Left lung (tissue), 10 donors: ENCODE results near the gene KRTAP12-1. TPM values are rescaled to one million over a fixed set of nuclear protein-coding genes. Genes with fewer than 3 reads are reported as not detected.
"Not testable (repeated sequence)": the region's sequence is repeated elsewhere in the genome, so short reads cannot be mapped to it uniquely, and the experiment has no call there.

ENCODE experiments used
- ATAC-seq: fragments of 200-7000 bp; cut with Tn5 transposase; one replicate; pipeline ENCODE4 v1.9.1; 2020; ENCODE audit warnings: moderate library complexity
- DNase-seq, 4 donors: peaks; one replicate each; pipeline ENCODE4 v3.0.0-alpha.2; 2013 to 2020
- H3K27ac ChIP-seq, 2 donors: fragments of 200-600 bp; sonication (generic) in 1 of 2; one replicate each; pipeline versions ENCODE4 v1.5.0 to v1.8.0; 2020 to 2021
- H3K27me3 ChIP-seq, 2 donors: fragments of 200-600 bp; sonication (generic) in 1 of 2; one replicate each; pipeline versions ENCODE4 v1.5.0 to v1.8.0; 2020 to 2021
- H3K36me3 ChIP-seq, 2 donors: fragments of 200-600 bp; sonication (generic) in 1 of 2; one replicate each; pipeline versions ENCODE4 v1.5.0 to v1.8.0; 2020 to 2021
- H3K4me1 ChIP-seq, 2 donors: fragments of 200-600 bp; one replicate each; pipeline ENCODE4 v1.8.0; 2021
- H3K4me3 ChIP-seq, 2 donors: fragments of 200-600 bp; sonication (generic) in 1 of 2; one replicate each; pipeline versions ENCODE4 v1.5.0 to v1.8.0; 2020 to 2021; ENCODE audit warnings: mild to moderate bottlenecking in 1 of 2
- H3K9me3 ChIP-seq, 2 donors: fragments of 200-600 bp; sonication (generic) in 1 of 2; one replicate each; pipeline versions ENCODE4 v1.5.0 to v1.8.0; 2020 to 2021
- intact Hi-C, 2 donors: fragments of 100-400 bp; cut with DNase I; formaldehyde crosslinking; loops; one replicate each; pipeline versions ENCODE4 v1.11.2 to v1.14.2; 2022
- polyA plus RNA-seq, 6 donors: library from polyadenylated mRNA; unstranded; fragments of 120-200 nt; gene quantifications; one replicate each; pipeline ENCODE4 v1.2.1, GENCODE V29; 2013; ENCODE audit not compliant: insufficient read length in 6 of 6
- total RNA-seq, 2 donors: library from RNA; stranded (reverse); fragmentation: NEBNext Ultra II Directional; extraction: Animal tissue kit (Norgen Biotek cat#: 25700); gene quantifications; one replicate each; pipeline ENCODE4 v1.2.1, GENCODE V29; 2021
- TF ChIP-seq, protein P1 (sequence below), 2 donors: fragments of 200-600 bp; sonication (generic) in 1 of 2; IDR thresholded peaks; one replicate each; pipeline versions ENCODE4 v1.5.0 to v1.8.0; 2021; ENCODE audit warnings: antibody characterized with exemption in 2 of 2
- donor health status: DM: no; HTN: yes; CAD: no.
- donor health status: DM: no; HTN: no; CAD: no.

The KRTAP12-1 gene
- total and polyA plus RNA-seq, 8 donors, result not detected

DNA sequence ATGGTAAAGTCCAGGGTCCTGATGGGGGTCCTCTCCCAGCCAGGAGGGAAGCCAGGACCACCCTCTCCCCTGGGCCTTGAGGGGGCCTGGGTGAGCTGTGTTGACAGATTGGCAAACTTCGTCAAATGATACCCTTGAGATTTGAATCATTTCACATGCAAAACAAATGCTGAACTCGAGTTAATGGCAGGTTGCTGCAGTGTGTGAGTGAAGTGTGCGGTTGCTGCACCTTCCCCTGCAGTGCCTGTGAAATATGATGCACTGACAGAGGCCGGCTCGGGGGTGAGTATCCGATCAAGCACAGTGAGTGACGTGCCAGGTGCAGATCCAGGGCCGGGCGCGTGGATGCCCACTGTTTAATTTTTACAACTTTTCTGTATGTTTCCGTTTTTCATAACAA is 5.7 kb upstream of the KRTAP12-1 start:
- Histone ChIP-seq H3K9me3 (peaks cover 0 to 8% of the 10 kb centered on the region in 2 donors), H3K27ac (no peak overlapping the region), H3K4me3 (no peak overlapping the region), H3K4me1 (no peaks in the 10 kb centered on the region), H3K27me3 (peaks cover 0 to 35% of the 10 kb centered on the region in 2 donors), H3K36me3 (no peaks in the 10 kb centered on the region)
- ATAC-seq, result no peak
- intact Hi-C loops, result no loop called here
- DNase-seq, result no peak
- TF ChIP-seq, protein P1, sequence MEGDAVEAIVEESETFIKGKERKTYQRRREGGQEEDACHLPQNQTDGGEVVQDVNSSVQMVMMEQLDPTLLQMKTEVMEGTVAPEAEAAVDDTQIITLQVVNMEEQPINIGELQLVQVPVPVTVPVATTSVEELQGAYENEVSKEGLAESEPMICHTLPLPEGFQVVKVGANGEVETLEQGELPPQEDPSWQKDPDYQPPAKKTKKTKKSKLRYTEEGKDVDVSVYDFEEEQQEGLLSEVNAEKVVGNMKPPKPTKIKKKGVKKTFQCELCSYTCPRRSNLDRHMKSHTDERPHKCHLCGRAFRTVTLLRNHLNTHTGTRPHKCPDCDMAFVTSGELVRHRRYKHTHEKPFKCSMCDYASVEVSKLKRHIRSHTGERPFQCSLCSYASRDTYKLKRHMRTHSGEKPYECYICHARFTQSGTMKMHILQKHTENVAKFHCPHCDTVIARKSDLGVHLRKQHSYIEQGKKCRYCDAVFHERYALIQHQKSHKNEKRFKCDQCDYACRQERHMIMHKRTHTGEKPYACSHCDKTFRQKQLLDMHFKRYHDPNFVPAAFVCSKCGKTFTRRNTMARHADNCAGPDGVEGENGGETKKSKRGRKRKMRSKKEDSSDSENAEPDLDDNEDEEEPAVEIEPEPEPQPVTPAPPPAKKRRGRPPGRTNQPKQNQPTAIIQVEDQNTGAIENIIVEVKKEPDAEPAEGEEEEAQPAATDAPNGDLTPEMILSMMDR (IDR thresholded peaks at IDR 0.05), result no peak

DNA sequence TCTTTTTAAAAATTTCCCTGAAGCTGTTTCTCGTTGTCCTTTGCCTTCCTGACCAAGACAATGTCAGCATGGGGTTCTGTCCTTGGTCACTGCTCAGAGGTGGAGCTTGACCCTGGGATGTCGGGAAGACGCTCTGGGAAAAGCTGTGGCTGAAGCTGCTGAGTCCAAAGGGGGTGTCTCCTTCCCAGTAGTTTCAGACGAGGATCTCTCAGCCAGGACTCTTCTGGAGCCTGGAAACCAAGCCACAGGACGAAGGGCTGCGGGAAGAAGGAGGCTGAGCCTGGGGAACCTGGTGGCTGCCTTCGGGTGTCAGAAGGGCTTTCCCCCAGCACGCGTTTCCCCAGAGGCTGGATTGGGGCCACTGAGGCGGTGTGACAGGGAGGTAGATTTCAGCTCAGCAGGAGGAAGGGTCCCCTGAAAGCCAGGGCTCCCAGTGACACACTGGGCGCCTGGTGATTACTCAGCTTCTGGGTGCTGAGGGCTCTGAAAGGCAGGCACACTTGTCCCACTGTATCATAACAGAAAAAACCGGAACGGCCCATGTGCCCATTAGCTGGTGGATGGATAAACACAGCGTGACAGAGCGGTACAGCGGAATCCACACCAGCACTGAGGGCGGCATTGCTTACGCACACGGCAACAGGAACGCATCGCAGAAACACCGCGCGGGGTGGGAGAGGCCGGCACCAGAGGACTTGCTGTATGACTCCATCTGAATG is 5.0 kb upstream of the KRTAP12-1 start:
- TF ChIP-seq, protein P1 (IDR thresholded peaks at IDR 0.05), result no peak
- Histone ChIP-seq H3K27me3 (peaks cover 0 to 35% of the 10 kb centered on the region in 2 donors), H3K36me3 (no peaks in the 10 kb centered on the region), H3K4me1 (no peaks in the 10 kb centered on the region), H3K27ac (no peak overlapping the region), H3K9me3 (peaks cover 0 to 2% of the 10 kb centered on the region in 2 donors), H3K4me3 (no peak overlapping the region)
- ATAC-seq (no peak), DNase-seq (no peak)
- intact Hi-C loops, result no loop called here

DNA sequence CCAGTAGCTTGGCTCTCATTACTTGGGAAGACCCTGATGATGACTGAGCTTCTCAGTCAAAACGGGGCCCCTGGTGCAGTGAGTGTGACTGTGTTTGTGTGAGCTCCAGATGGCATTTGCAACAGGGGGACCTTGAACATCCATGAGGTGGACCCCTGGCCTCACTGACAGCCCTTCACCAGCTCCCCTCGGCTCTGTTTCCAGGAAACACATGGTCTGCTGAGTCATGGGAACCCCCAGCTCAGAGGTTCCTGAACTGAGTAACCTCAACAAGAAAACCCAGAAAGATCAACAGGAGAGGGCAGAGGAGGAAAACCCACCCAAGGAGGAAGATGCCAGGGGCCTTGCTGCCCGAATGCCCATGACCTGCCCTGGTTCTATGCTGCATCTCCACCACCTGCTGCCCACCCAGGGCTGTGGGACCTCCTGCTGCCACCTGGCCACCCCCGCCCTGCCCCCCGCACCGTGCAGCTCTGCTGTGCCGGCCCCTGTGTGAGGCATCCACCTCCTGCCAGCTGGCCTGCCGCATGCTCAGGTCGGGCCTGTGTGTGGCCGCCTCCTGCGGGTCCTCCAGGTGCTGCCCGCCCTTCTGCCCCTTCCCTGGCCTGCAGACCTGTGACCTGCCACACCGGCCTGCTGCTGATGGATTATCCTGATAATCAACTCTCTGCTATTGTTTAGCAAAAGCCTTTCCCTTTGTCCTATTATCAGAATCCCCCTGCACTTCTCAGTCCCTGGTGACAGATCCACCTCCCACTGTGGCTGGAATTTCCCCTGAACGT is 4.2 kb upstream of the KRTAP12-1 start:
- Histone ChIP-seq H3K9me3 (no peaks in the 10 kb centered on the region), H3K27ac (no peak overlapping the region), H3K36me3 (no peaks in the 10 kb centered on the region), H3K4me3 (no peak overlapping the region), H3K4me1 (no peaks in the 10 kb centered on the region), H3K27me3 (peaks cover 0 to 35% of the 10 kb centered on the region in 2 donors)
- intact Hi-C loops, result no loop called here
- ATAC-seq (no peak), DNase-seq (no peak)
- TF ChIP-seq, protein P1 (IDR thresholded peaks at IDR 0.05), result no peak

DNA sequence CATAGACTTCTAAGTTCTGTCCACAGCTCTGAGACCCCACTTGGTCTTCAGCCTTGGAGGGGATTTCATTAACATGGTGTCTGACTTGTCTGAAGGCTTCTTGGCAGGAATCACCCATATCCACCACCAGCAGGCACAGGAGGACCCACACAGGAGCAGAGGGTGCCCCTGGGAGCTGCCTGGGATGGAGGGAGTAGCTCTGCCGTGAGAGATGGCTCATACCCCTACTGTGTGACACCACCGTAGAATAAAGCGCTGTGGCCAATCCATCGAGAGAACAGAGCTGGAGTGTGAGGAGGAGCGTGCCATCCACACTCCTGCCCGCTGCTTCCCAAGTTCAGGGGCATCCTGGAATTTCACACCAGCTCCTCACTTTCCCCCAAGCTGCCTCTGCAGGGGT is 3.1 kb upstream of the KRTAP12-1 start:
- H3K4me3 ChIP-seq, intact Hi-C loops, ATAC-seq: not testable (repeated sequence)

DNA sequence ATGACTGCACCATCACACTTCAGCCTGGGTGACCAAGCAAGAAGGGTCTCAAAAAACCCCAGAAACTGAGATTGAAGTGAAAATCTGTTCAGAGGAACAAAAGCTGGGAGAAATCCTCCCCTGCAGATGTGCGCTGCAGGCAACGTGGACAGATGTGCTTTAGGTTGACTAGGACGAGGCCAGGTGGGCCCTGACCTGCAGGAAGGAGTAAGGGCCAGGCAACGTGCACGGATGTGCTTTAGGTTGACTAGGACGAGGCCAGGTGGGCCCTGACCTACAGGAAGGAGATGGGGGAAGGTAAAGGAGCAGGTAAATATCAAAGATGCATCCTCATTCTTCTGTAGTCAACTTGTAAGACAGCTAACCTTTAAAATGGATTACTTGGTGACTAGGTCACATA is 2.5 kb upstream of the KRTAP12-1 start:
- Histone ChIP-seq H3K27ac (no peak overlapping the region), H3K27me3 (peaks cover 0 to 35% of the 10 kb centered on the region in 2 donors), H3K4me3 (no peak overlapping the region), H3K4me1 (no peaks in the 10 kb centered on the region), H3K9me3 (no peaks in the 10 kb centered on the region), H3K36me3 (no peaks in the 10 kb centered on the region)
- TF ChIP-seq, protein P1 (IDR thresholded peaks at IDR 0.05), result no peak
- no peak for ATAC-seq
- no peak for DNase-seq
- intact Hi-C loops, result no loop called here

More for the DNA sequence above, 3.1 kb upstream of the KRTAP12-1 start:
- DNase-seq, H3K4me1 ChIP-seq, H3K9me3 ChIP-seq, H3K36me3 ChIP-seq, H3K27ac ChIP-seq: not testable (repeated sequence)
- H3K27me3 ChIP-seq, result peaks cover 0 to 35% of the 10 kb centered on the region in 2 donors
